Chondrocyte (in vitro differentiated cells): ENCODE measurements around the gene GRAMD1B. TPM values are rescaled to one million over a fixed set of nuclear protein-coding genes. Genes with fewer than 3 reads are reported as not detected.

Experiments
- DNase-seq: peaks from one replicate; pipeline ENCODE4 v3.0.0; 2021; ENCODE audit warnings: mixed read lengths, low spot score
- H3K27ac Mint-ChIP-seq: one replicate; pipeline ENCODE4 v1.8.0; 2021; ENCODE audit warnings: mild to moderate bottlenecking, moderate library complexity, mixed read lengths; ENCODE audit not compliant: unreplicated experiment
- H3K27me3 Mint-ChIP-seq: 2 replicates; pipeline ENCODE4 v1.8.0; 2021; ENCODE audit warnings: low read depth, mixed read lengths
- H3K36me3 Mint-ChIP-seq: 2 replicates; pipeline ENCODE4 v1.8.0; 2021; ENCODE audit warnings: low read depth, mixed read lengths
- H3K4me1 Mint-ChIP-seq: 2 replicates; pipeline ENCODE4 v1.8.0; 2021; ENCODE audit warnings: low read depth, mild to moderate bottlenecking, mixed read lengths
- H3K4me3 Mint-ChIP-seq: one replicate; pipeline ENCODE4 v1.8.0; 2021; ENCODE audit warnings: mild to moderate bottlenecking, moderate library complexity, mixed read lengths; ENCODE audit not compliant: unreplicated experiment
- H3K9me3 Mint-ChIP-seq: 2 replicates; pipeline ENCODE4 v1.8.0; 2021; ENCODE audit warnings: low read depth, mixed read lengths
- CTCF ChIP-seq: fragments of 200-600 bp; sonication (generic); IDR thresholded peaks from 2 replicates; pipeline ENCODE4 v1.5.0; 2021; ENCODE audit warnings: antibody characterized with exemption, mild to moderate bottlenecking, moderate library complexity
- total RNA-seq: library from RNA; stranded (reverse); gene quantifications from 3 replicates; pipeline ENCODE4 v1.2.1, GENCODE V29; 2021

GRAMD1B gene
- total RNA-seq, 1 donor from 2014 or later, result 0.99 TPM

GRCh38 chr11:123494195-123495050 is 64.4 kb downstream of the GRAMD1B start:
- Mint-ChIP-seq H3K27ac (peak overlapping the region; percentile 4), H3K4me3 (no peak overlapping the region), H3K4me1 (peaks cover 25% of the 10 kb centered on the region), H3K9me3 (no peaks in the 10 kb centered on the region), H3K27me3 (no peaks in the 10 kb centered on the region), H3K36me3 (no peaks in the 10 kb centered on the region)
- no peak for TF ChIP-seq CTCF
- DNase-seq, result no peak

- no peaks in the 10 kb centered on the region for H3K36me3 Mint-ChIP-seq
- no peaks in the 10 kb centered on the region for H3K4me1 Mint-ChIP-seq
- H3K4me3 Mint-ChIP-seq, result no peak overlapping the region
- TF ChIP-seq CTCF, result no peak
- no peak for DNase-seq
- H3K27ac Mint-ChIP-seq, result no peak overlapping the region
- no peaks in the 10 kb centered on the region for H3K9me3 Mint-ChIP-seq
- H3K27me3 Mint-ChIP-seq, result no peaks in the 10 kb centered on the region
Observed at GRCh38 chr11:123504401-123504800, 74.3 kb downstream of the GRAMD1B start.

GRCh38 chr11:123505546-123506299 is 75.7 kb downstream of the GRAMD1B start:
- H3K27ac Mint-ChIP-seq, result no peak overlapping the region

GRCh38 chr11:123507043-123507442 is 77.0 kb downstream of the GRAMD1B start:
- DNase-seq, result no peak
- Mint-ChIP-seq H3K9me3 (no peaks in the 10 kb centered on the region), H3K27me3 (no peaks in the 10 kb centered on the region), H3K4me3 (no peak overlapping the region), H3K36me3 (no peaks in the 10 kb centered on the region), H3K27ac (no peak overlapping the region), H3K4me1 (peaks cover 4% of the 10 kb centered on the region)
- no peak for TF ChIP-seq CTCF

More at GRCh38 chr11:123505546-123506299, 75.7 kb downstream of the GRAMD1B start:
- H3K9me3 Mint-ChIP-seq, result no peaks in the 10 kb centered on the region
- no peak overlapping the region for H3K4me3 Mint-ChIP-seq
- H3K27me3 Mint-ChIP-seq, result no peaks in the 10 kb centered on the region
- no peak for TF ChIP-seq CTCF
- H3K4me1 Mint-ChIP-seq, result no peaks in the 10 kb centered on the region
- no peaks in the 10 kb centered on the region for H3K36me3 Mint-ChIP-seq
- DNase-seq, result no peak

- Mint-ChIP-seq H3K4me3 (no peak overlapping the region), H3K9me3 (no peaks in the 10 kb centered on the region), H3K36me3 (no peaks in the 10 kb centered on the region), H3K27ac (no peak overlapping the region), H3K27me3 (peaks cover 2% of the 10 kb centered on the region), H3K4me1 (peaks cover 4% of the 10 kb centered on the region)
- TF ChIP-seq CTCF, result no peak
- no peak for DNase-seq
Observed at GRCh38 chr11:123509737-123510578, 79.9 kb downstream of the GRAMD1B start.
